GM19468 (cell line): ENCODE data around the gene PKDCC.

Experiments used
- ATAC-seq: cut with Tn5 transposase; IDR thresholded peaks from one replicate; pipeline ENCODE4 v1.9.1; 2021; ENCODE audit warnings: mild to moderate bottlenecking, moderate library complexity, moderate number of reproducible peaks; ENCODE audit not compliant: unreplicated experiment; ENCODE audit errors: extremely low read depth

PKDCC gene, protein sequence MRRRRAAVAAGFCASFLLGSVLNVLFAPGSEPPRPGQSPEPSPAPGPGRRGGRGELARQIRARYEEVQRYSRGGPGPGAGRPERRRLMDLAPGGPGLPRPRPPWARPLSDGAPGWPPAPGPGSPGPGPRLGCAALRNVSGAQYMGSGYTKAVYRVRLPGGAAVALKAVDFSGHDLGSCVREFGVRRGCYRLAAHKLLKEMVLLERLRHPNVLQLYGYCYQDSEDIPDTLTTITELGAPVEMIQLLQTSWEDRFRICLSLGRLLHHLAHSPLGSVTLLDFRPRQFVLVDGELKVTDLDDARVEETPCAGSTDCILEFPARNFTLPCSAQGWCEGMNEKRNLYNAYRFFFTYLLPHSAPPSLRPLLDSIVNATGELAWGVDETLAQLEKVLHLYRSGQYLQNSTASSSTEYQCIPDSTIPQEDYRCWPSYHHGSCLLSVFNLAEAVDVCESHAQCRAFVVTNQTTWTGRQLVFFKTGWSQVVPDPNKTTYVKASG

GRCh38 chr2:42047488-42048298 is at the start of gene PKDCC:
Gene PKDCC (plus strand): TSS chr2:42048021. CDS start chr2:42048200, 179 bp downstream.
- ATAC-seq: no peak

GRCh38 chr2:41998186-41999127 is 49.4 kb upstream of the PKDCC start:
- ATAC-seq: no peak

DNA sequence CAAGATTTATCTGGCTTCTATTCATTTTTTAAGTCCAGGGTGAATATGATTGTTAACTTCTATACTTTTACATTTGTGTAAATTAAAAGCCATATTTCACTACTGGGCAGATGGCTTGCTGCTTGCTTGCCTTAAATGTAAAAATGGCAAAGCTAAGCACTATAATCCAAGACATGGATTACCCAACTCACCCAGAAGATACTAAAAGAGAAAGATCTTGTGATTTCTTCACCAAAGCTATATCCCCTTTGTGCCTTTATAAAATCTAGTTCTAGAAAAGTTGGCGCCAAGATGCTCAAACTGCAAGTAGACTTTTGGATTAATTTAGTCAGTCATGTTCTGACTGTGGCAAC is 48.7 kb upstream of the PKDCC start:
- ATAC-seq: no peak

DNA sequence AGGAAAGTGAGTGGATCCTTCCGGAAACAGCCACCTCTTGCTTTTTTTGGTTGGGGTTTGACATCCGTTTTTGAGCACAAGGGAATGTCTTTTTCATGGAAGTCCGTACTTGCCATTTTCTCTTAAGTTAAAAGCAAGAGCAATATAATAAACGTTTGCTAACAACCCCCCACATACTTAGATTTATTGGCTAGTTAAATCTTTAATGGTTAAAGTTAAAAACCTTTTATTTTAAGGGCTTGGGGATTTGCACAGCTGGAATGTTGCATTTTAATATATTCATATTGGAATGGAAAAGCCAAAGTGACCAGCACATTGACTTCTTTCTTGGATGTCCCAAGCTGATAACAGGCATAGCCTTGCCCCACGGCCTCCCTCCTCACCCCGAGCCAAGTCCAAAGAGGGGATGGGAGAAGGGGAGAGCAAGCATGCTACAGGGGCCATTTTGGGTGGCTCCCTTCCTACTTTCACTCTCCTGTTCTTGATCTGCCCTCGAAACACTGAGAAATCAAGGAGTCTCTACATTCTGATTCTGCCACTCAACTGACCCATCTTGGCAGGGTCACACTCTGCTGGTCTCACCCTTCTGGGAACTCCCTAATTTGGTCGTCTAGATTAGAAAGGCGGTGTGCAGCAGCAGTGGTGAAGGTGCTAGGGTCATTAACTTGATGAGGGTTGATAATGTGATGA is 48.1 kb upstream of the PKDCC start:
- ATAC-seq: no peak

DNA sequence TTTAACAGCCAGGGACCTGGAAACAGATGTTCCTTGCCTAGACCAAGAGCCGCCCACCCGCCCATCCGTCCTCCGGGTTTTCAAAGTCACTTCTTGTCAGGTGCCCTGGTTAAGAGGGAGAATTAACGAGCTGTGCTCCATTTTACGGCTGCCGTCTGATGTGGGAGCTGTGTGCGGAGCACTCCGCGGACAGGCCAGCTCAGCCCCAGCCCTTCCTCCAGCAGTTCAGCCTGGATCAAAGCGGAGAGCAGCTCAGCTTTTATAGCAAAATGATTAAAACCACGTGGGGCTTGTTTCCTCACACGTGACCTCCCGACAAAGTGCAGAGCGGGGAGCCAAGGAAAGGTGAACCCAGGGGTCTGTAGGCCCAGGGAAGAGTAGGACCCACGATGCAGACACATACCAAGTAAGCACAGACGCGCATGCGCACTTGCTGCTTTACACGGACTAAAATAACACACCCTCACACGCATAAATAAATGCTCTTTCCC is 46.1 kb upstream of the PKDCC start:
- ATAC-seq: no peak

DNA sequence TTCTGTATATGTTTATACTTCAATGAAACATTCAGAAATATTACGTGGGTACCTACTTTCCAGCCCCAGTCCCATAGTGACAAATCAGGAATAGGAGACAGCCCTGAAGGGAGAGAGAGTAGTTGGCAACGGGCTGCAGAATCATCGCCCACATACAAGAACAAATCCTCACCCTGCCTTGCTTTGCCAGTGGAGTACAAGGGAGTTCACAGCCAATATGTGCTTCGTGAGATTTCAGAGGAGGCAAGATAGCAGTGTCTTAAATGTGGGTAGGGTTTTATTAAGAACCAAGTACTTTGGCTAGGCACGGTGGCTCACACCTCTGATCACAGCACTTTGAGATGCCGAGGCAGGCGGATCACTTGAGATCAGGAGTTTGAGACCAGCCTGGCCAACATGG is 40.3 kb upstream of the PKDCC start:
- no peak for ATAC-seq

GRCh38 chr2:42008241-42008921 is 39.4 kb upstream of the PKDCC start:
- ATAC-seq: no peak

GRCh38 chr2:42009657-42010580 is 37.9 kb upstream of the PKDCC start:
- no peak for ATAC-seq

GRCh38 chr2:42010743-42011298 is 37.0 kb upstream of the PKDCC start:
- ATAC-seq: no peak

DNA sequence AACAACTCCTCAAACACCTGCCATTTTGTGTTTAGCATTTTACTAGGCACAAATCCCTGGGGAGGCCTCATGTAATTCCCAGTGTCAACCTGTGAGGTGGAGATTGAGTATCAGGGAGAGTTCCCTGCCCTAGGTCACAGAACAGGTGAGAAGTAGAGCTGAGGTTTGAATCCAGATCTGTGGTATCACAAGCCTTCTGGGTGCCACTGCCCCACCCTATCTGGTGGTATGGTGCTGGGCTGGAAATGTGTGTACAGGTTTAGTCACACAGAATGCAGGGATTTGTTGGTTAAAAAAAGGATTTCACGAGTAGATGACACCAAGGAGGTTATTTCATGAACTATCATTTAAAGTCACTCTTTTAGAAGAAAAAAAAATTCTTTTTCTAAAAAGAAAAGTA is 35.7 kb upstream of the PKDCC start:
- no peak for ATAC-seq

DNA sequence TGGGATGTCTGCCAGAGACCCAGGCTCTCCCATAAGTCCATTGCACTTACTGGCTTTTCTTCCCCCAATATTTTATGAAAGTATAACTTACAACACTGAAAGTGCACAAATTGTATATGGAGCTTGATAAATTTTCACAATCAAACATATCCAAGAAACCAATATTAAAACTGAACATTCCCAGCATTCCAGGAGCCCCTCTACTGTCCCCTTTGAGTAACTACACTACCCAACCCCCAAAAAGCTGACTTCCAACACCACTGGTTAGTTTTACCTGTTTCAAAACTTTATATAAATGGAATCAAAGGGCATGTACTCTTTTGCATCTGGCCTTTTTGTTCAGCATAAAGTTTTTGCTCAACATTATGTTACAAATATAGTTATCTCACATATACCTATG is 35.2 kb upstream of the PKDCC start:
- ATAC-seq: no peak

DNA sequence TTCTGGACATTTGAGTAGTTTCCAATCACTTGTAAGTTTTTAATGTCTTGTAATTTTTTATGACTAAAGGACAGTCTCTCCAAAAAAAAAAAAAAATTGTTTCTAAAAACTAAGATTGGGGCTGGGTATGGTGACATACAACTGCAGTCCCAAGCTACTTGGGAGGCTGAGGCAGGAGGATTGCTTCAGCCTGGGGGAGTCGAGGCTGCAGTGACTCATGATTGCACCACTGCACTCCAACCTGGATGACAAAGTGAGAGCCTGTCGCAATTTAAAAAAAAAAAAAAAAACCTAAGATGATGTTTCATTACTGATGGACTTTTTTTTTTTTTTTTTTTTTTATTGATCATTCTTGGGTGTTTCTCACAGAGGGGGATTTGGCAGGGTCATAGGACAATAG is 34.4 kb upstream of the PKDCC start:
- ATAC-seq: no peak

DNA sequence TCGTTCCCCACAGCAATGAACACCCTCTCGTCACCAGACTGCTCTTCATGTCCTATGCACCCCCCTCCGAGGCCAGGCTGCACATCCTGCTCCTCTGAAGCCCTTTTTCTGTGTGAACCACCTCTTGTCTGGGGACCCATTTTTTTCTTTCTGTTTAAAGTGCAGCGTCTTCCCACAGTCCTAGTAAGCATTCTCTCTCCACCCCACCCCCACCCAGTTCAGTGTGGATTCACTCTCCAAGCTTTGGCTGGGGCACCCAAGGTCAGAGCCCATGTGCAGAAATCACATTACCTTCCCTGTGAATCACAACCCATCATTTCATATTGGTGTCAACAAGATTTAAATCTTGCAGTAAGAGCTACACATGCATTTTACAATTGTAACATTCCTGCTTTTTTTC is 26.4 kb upstream of the PKDCC start:
- no peak for ATAC-seq

DNA sequence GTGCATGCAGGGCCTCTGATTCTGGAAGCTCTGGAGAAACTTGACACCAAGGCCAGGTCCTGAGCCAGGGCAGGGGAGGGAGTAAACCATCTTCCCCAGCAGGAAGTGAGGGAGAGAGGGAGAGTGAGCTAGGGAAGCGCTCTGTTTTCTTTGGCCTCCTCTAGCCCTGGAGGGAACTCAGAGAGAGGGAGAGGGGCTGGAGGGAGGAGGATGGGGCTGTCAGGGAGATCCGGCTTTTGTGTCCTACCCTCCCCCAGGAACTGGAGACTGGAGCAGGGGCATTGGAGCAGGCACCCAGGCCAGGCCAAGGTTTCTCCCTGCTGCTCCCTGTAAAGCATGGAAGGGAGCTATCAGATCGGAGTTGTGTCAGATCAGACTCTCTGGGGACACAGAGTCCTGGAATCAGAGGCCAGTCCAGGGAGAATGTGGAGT is 22.7 kb upstream of the PKDCC start:
- no peak for ATAC-seq

- ATAC-seq: no peak
Measured at GRCh38 chr2:42026272-42026671, 21.5 kb upstream of the PKDCC start.

- ATAC-seq: no peak
Measured at GRCh38 chr2:42028571-42029148, 19.2 kb upstream of the PKDCC start.

- no peak for ATAC-seq
Measured at GRCh38 chr2:42029171-42029570, 18.6 kb upstream of the PKDCC start.
